Measurements from ENCODE around the gene GNA14.
"Not testable (repeated sequence)": the region's sequence is repeated elsewhere in the genome, so short reads cannot be mapped to it uniquely, and the experiment has no call there.

Gene GNA14

GRCh38 chr9:77586591-77586990, 61.5 kb downstream of the GNA14 start:
- H3K9me3 Mint-ChIP-seq, result no peaks in the 10 kb centered on the region
- no peaks in the 10 kb centered on the region for H3K4me1 Mint-ChIP-seq (ENCODE audit: low read depth)
- no peak overlapping the region for H3K4me3 Mint-ChIP-seq
- no peak overlapping the region for H3K27ac Mint-ChIP-seq
- peaks cover 16% of the 10 kb centered on the region for H3K27me3 Mint-ChIP-seq
- no peaks in the 10 kb centered on the region for H3K36me3 Mint-ChIP-seq (ENCODE audit: low read depth)

GRCh38 chr9:77585335-77585786, 62.8 kb downstream of the GNA14 start:
- Mint-ChIP-seq H3K9me3 (no peaks in the 10 kb centered on the region), H3K4me3 (no peak overlapping the region), H3K27ac (no peak overlapping the region), H3K27me3 (peaks cover 13% of the 10 kb centered on the region), H3K4me1 (ENCODE audit: low read depth) (no peaks in the 10 kb centered on the region), H3K36me3 (ENCODE audit: low read depth) (no peaks in the 10 kb centered on the region)

GRCh38 chr9:77584927-77585326, 63.2 kb downstream of the GNA14 start:
- H3K4me1 Mint-ChIP-seq (ENCODE audit: low read depth); H3K36me3 Mint-ChIP-seq (ENCODE audit: low read depth); H3K4me3 Mint-ChIP-seq; H3K27ac Mint-ChIP-seq; H3K9me3 Mint-ChIP-seq: not testable (repeated sequence)
- peaks cover 13% of the 10 kb centered on the region for H3K27me3 Mint-ChIP-seq

- Mint-ChIP-seq H3K27ac (no peak overlapping the region), H3K27me3 (peaks cover 13% of the 10 kb centered on the region), H3K9me3 (no peaks in the 10 kb centered on the region)
These were observed 65.1 kb downstream of the GNA14 start for GRCh38 chr9:77582961-77583576.

GRCh38 chr9:77582525-77582924, 65.6 kb downstream of the GNA14 start:
- no peak overlapping the region for H3K4me3 Mint-ChIP-seq
- no peaks in the 10 kb centered on the region for H3K9me3 Mint-ChIP-seq
- H3K27ac Mint-ChIP-seq, result no peak overlapping the region
- no peaks in the 10 kb centered on the region for H3K36me3 Mint-ChIP-seq (ENCODE audit: low read depth)
- H3K4me1 Mint-ChIP-seq (ENCODE audit: low read depth), result no peaks in the 10 kb centered on the region
- peaks cover 13% of the 10 kb centered on the region for H3K27me3 Mint-ChIP-seq

More at GRCh38 chr9:77582961-77583576, 65.1 kb downstream of the GNA14 start:
- Mint-ChIP-seq H3K36me3 (ENCODE audit: low read depth) (no peaks in the 10 kb centered on the region), H3K4me3 (no peak overlapping the region), H3K4me1 (ENCODE audit: low read depth) (no peaks in the 10 kb centered on the region)

GRCh38 chr9:77575785-77576184, 72.3 kb downstream of the GNA14 start:
- H3K4me3 Mint-ChIP-seq, result no peak overlapping the region
- H3K4me1 Mint-ChIP-seq (ENCODE audit: low read depth), result no peaks in the 10 kb centered on the region
- no peaks in the 10 kb centered on the region for H3K9me3 Mint-ChIP-seq
- H3K36me3 Mint-ChIP-seq (ENCODE audit: low read depth), result no peaks in the 10 kb centered on the region
- H3K27ac Mint-ChIP-seq, result no peak overlapping the region
- peaks cover 19% of the 10 kb centered on the region for H3K27me3 Mint-ChIP-seq

GRCh38 chr9:77569335-77569734, 78.8 kb downstream of the GNA14 start:
- peaks cover 11% of the 10 kb centered on the region for H3K27me3 Mint-ChIP-seq
- no peak overlapping the region for H3K4me3 Mint-ChIP-seq
- H3K36me3 Mint-ChIP-seq (ENCODE audit: low read depth), result no peaks in the 10 kb centered on the region
- no peak overlapping the region for H3K27ac Mint-ChIP-seq
- H3K9me3 Mint-ChIP-seq, result no peaks in the 10 kb centered on the region
- H3K4me1 Mint-ChIP-seq (ENCODE audit: low read depth), result no peaks in the 10 kb centered on the region

GRCh38 chr9:77563174-77563573, 84.9 kb downstream of the GNA14 start:
- Mint-ChIP-seq H3K27ac (no peak overlapping the region), H3K36me3 (ENCODE audit: low read depth) (no peaks in the 10 kb centered on the region), H3K27me3 (peaks cover 9% of the 10 kb centered on the region)

GRCh38 chr9:77562019-77562748, 85.9 kb downstream of the GNA14 start:
- no peak overlapping the region for H3K4me3 Mint-ChIP-seq
- no peak overlapping the region for H3K27ac Mint-ChIP-seq
- H3K4me1 Mint-ChIP-seq (ENCODE audit: low read depth), result peaks cover 8% of the 10 kb centered on the region
- no peaks in the 10 kb centered on the region for H3K9me3 Mint-ChIP-seq
- peaks cover 9% of the 10 kb centered on the region for H3K27me3 Mint-ChIP-seq
- no peaks in the 10 kb centered on the region for H3K36me3 Mint-ChIP-seq (ENCODE audit: low read depth)

More at GRCh38 chr9:77563174-77563573, 84.9 kb downstream of the GNA14 start:
- Mint-ChIP-seq H3K9me3 (no peaks in the 10 kb centered on the region), H3K4me3 (no peak overlapping the region), H3K4me1 (ENCODE audit: low read depth) (peaks cover 8% of the 10 kb centered on the region)

- H3K36me3 Mint-ChIP-seq (ENCODE audit: low read depth), result no peaks in the 10 kb centered on the region
- H3K27ac Mint-ChIP-seq, result no peak overlapping the region
- no peak overlapping the region for H3K4me3 Mint-ChIP-seq
- H3K9me3 Mint-ChIP-seq, result no peaks in the 10 kb centered on the region
- peaks cover 9% of the 10 kb centered on the region for H3K27me3 Mint-ChIP-seq
- H3K4me1 Mint-ChIP-seq (ENCODE audit: low read depth), result peaks cover 8% of the 10 kb centered on the region
These were observed 86.6 kb downstream of the GNA14 start for GRCh38 chr9:77561331-77562018.

GRCh38 chr9:77556396-77556795, 91.7 kb downstream of the GNA14 start:
- Mint-ChIP-seq H3K4me3 (no peak overlapping the region), H3K36me3 (ENCODE audit: low read depth) (no peaks in the 10 kb centered on the region), H3K4me1 (ENCODE audit: low read depth) (no peaks in the 10 kb centered on the region), H3K27ac (no peak overlapping the region), H3K9me3 (no peaks in the 10 kb centered on the region), H3K27me3 (peaks cover 5% of the 10 kb centered on the region)

GRCh38 chr9:77554586-77555105, 93.5 kb downstream of the GNA14 start:
- no peaks in the 10 kb centered on the region for H3K9me3 Mint-ChIP-seq
- no peaks in the 10 kb centered on the region for H3K36me3 Mint-ChIP-seq (ENCODE audit: low read depth)
- no peak overlapping the region for H3K4me3 Mint-ChIP-seq
- H3K27ac Mint-ChIP-seq, result no peak overlapping the region
- H3K4me1 Mint-ChIP-seq (ENCODE audit: low read depth), result no peaks in the 10 kb centered on the region
- no peaks in the 10 kb centered on the region for H3K27me3 Mint-ChIP-seq

GRCh38 chr9:77547106-77547730, 100.9 kb downstream of the GNA14 start:
- Mint-ChIP-seq H3K4me1 (ENCODE audit: low read depth) (no peaks in the 10 kb centered on the region), H3K27ac (no peak overlapping the region), H3K4me3 (no peak overlapping the region), H3K9me3 (peaks cover 7% of the 10 kb centered on the region), H3K27me3 (peaks cover 3% of the 10 kb centered on the region), H3K36me3 (ENCODE audit: low read depth) (no peaks in the 10 kb centered on the region)

- no peaks in the 10 kb centered on the region for H3K36me3 Mint-ChIP-seq (ENCODE audit: low read depth)
- no peaks in the 10 kb centered on the region for H3K4me1 Mint-ChIP-seq (ENCODE audit: low read depth)
- H3K9me3 Mint-ChIP-seq, result peaks cover 13% of the 10 kb centered on the region
- no peak overlapping the region for H3K4me3 Mint-ChIP-seq
- H3K27ac Mint-ChIP-seq, result no peak overlapping the region
- peaks cover 3% of the 10 kb centered on the region for H3K27me3 Mint-ChIP-seq
These were observed 101.7 kb downstream of the GNA14 start for GRCh38 chr9:77546376-77546950.
